Measurements from ENCODE around the gene PRSS38.

PRSS38 gene

DNA sequence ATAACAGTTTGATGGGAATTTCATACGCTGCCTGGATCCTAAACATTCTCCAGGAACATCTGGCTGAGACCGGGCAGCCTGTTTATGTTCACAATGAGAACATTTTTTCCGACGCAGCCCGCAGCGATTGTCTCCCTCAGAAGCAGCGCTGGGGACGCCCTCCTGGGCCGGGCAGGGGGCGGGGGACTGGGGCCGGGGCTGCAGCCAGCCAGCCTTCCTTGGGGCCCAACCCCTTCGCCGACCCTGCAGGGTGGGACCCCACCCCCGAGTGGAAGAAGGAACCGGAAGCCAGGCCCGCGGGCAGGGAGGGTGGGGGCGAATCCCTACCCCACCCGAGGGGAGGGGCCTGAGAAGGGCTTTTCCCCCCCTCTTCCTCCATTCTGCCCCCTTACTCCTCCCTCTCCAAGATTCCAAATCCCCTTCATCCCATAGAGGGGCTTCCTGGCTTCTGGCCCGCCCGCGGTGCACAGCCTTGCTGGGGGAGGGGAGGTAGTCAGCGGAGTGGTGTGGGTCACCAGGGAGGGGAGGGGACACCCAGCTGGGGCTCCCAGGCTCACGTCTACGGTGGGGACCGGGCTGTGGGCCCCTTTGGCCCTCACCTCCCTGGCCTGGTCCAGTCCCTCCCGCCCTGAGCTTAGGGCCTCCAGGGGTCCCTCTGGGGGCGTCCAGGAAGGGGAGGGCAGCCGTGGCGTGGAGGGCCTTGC lies 71.7 kb downstream of the PRSS38 start:
- DNase-seq, result peak; percentile 62

DNA sequence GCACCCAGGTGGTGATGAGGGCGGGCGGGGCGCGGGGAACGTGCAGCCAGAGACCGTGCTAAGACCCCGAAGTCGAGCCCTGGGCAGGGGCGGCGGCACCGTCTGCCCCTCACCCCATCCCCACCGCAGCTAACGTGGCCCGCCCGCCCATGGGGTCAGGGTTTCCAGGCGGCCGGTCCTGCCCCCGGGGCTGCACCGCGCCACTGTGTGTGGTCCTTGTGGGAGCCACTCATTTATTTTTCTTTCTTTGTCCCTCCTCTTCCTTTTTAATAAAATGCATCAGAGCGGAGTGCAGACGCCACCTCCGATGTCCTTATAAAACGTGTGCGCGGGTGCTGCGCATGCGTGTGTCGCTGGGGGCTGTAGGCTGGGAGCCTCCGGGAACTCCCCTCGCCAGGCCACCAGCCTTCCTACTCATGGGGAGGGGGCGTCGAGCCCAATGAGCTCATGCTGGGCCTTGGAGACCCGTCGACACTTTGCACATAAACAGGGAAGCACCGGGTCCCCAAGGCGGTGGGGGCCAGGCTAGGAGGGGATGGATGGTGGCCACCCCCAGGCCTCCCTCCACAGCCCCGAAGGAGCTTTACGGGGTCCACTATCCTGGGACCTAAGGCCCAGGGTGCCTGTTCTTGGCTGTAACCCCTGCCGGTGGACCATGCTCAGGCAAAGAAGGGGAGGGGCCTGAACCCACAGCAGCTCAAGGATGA lies 72.4 kb downstream of the PRSS38 start:
- DNase-seq, result peak; percentile 36

DNA sequence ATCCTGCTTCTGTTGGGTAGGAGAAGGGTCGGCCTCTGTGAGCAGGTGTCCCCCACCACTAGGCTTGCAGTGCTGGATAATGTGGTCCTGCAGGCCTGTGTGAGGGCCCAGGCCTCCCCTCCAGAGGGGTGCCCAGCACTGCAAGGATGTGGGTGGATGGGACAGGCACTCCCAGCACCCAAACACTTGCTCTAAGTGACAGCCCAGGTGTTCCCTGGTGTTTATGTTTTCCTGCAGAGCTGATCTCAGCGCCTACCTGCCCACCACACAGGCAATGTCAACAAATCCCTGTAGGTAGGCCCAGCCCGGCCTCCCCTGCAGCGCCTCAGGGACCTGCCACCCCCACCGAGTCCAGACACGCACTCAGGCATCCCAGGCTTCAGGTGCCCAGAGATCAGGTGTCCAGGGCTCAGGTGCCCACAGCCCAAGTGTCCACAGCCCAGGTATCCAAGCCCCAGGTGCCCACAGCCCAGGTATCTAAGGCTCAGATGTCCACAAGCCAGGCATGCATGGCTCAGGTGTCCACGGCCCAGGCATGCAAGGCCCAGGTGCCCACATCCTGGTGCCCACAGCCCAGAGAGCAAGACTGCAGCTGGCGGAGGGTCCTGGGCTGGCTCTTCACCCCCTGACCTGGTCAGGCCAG lies 73.0 kb downstream of the PRSS38 start:
- peak; percentile 4 for DNase-seq

- DNase-seq, result peak; percentile 2
These were observed 73.8 kb downstream of the PRSS38 start for GRCh38 chr1:227889047-227889862.

GRCh38 chr1:227889863-227890405 lies 74.5 kb downstream of the PRSS38 start:
- DNase-seq, result peak; percentile 2

GRCh38 chr1:227890451-227891222 lies 75.2 kb downstream of the PRSS38 start:
- DNase-seq, result peak; percentile 1

DNA sequence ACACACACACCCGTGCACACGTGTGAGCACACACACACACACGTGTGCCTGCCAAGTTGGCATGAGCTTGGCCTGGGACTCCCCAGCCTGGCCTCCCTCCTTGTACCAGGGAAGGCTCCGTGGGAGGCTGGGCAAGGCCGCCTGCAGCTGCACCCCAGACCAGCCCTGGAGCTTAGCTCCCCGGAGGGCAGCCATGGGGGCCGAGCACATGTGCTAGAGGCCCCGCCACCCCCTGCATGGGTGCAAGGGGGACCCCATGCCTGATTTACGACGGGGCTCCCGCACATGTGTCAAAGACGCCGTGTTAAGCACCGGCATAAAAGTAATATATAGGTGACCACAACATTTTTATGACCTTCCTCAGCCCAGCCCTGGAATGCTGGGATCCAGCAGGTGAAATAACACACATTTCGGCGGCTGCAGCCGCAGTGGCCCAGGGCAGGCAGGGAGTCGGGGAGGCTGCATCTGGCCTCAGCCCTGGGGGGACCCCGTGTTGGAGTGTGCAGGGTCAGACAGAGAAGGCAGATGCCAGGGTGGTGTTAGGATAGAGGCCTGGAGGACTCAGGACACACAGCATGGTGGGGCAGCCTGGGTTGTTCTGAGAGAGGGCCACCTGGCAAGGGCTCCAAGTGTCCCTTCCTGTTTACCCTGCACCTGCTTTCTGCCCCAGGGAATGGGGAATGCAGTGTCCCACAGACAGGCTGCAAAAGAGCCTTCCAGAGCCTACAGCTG lies 75.9 kb downstream of the PRSS38 start:
- peak; percentile 1 for DNase-seq

- DNase-seq, result peak; percentile 1
These were observed 76.5 kb downstream of the PRSS38 start for GRCh38 chr1:227891955-227892488.

DNA sequence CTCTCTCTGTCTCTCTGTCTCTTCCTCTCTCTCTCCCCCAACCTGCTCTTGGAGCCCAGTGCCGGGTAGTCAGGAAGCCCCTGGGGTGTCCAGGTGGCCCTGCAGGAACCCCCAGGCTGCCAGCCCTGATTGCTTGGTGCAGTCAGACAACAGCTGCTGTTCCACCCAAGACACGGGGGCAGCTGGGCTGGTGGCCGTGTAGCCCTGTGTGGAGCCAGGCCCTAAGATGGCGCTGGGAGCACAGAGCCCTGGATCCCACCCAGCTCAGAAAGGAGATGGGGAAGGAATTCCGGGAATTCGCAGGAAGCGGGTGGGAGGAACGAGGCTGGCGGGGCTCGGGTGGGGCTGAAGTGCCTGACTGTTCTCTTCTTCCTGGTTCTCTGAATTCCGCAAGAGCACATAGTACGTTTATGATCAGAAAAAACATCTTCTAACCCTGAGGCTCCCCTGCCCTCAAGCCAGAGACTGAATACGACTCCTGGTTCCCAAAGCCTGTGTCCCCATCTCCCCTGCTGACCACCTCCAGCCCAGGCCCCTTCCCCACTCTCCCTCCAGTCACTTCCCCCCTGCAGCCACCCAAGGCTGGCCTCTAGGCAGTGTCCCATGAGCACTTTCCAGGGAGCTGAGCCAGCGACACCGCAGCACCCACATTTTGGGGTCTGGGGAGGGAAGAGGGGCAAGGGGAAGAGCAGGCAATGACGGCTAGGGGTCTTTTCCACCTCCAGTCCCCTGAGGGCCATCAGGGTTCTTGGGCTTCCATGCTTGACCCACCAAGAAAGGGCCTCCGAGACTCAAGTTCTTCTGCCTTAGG lies 77.2 kb downstream of the PRSS38 start:
- DNase-seq, result peak; percentile 2

- DNase-seq, result peak; percentile 1
These were observed 77.9 kb downstream of the PRSS38 start for GRCh38 chr1:227893300-227893948.

- peak; percentile 1 for DNase-seq
These were observed 78.7 kb downstream of the PRSS38 start for GRCh38 chr1:227893949-227894721.

GRCh38 chr1:227894831-227895451 lies 79.5 kb downstream of the PRSS38 start:
- peak; percentile 0 for DNase-seq
